ENCODE data around the gene MAP7D1.

- TF ChIP-seq POLR2A (IDR thresholded peaks at IDR 0.05), result no peak
- TF ChIP-seq CTCF (IDR thresholded peaks at IDR 0.05), result no peak
These were observed 33.6 kb upstream of the MAP7D1 start for GRCh38 chr1:36122062-36123030.

Data from stomach (tissue), 4 donors.